PC-3 (cell line): ENCODE data around the gene KLHL8. TPM values are rescaled to one million over a fixed set of nuclear protein-coding genes. Genes with fewer than 3 reads are reported as not detected.

Source experiments
- ATAC-seq: fragments of 200-7000 bp; cut with Tn5 transposase; 2 replicates; pipeline ENCODE4 v1.9.1; 2020; ENCODE audit warnings: mild to moderate bottlenecking, moderate library complexity
- BruUV-seq: library from RNA; stranded (reverse); fragments of 400-500 nt; replicated peaks from 2 replicates; lab custom pipeline; 2021; lab: Mats Ljungman, UMichigan
- CTCF ChIA-PET: fragments of 300-600 bp; sonication (Branson Sonifier 250); formaldehyde crosslinking; loops from one replicate; lab custom pipeline; 2022; ENCODE audit warnings: antibody characterized with exemption; lab: Charles Lee
- POLR2A ChIA-PET: fragments of 300-600 bp; sonication (Branson Sonifier 250); formaldehyde crosslinking; loops from one replicate; lab custom pipeline; 2022; ENCODE audit warnings: antibody characterized with exemption; ENCODE audit not compliant: unreplicated experiment; lab: Charles Lee
- DNase-seq: peaks from one replicate; pipeline ENCODE4 v3.0.0-alpha.2; 2015
- H2AFZ ChIP-seq: fragments of 300-600 bp; sonication (generic); 2 replicates; pipeline ENCODE4 v1.6.0; 2016; ENCODE audit warnings: antibody characterized with exemption, low read length
- H3F3A ChIP-seq: fragments of 300-600 bp; sonication (generic); one replicate; pipeline ENCODE4 v1.6.0; 2017; ENCODE audit warnings: antibody characterized with exemption, low read length, control low read depth, mild to moderate bottlenecking; ENCODE audit not compliant: unreplicated experiment
- H3K27ac ChIP-seq: fragments of 300-600 bp; sonication (generic); 2 replicates; pipeline ENCODE4 v1.5.1; 2016; ENCODE audit warnings: mild to moderate bottlenecking, low read length
- H3K27me3 ChIP-seq: fragments of 300-600 bp; sonication (generic); 2 replicates; pipeline ENCODE4 v1.6.1; 2016; ENCODE audit warnings: low read length, mixed read lengths
- H3K36me3 ChIP-seq: fragments of 300-600 bp; sonication (generic); 2 replicates; pipeline ENCODE4 v1.6.1; 2016; ENCODE audit warnings: low read depth, mixed run types, low read length, mixed read lengths
- H3K4me1 ChIP-seq: fragments of 300-600 bp; sonication (generic); 2 replicates; pipeline ENCODE4 v1.5.1; 2016; ENCODE audit warnings: low read length; ENCODE audit not compliant: insufficient read depth
- H3K4me2 ChIP-seq: fragments of 300-600 bp; sonication (generic); 2 replicates; pipeline ENCODE4 v1.6.0; 2016; ENCODE audit warnings: low read length
- H3K4me3 ChIP-seq: fragments of 300-600 bp; sonication (generic); 2 replicates; pipeline ENCODE4 v1.5.1; 2016; ENCODE audit warnings: mild to moderate bottlenecking, low read length, mixed read lengths
- H3K79me2 ChIP-seq: fragments of 300-600 bp; sonication (generic); 2 replicates; pipeline ENCODE4 v1.6.1; 2017; ENCODE audit warnings: low read length, mixed read lengths
- H3K9ac ChIP-seq: fragments of 300-600 bp; sonication (generic); 2 replicates; pipeline ENCODE4 v1.6.0; 2016; ENCODE audit warnings: mild to moderate bottlenecking, low read length
- H3K9me2 ChIP-seq: fragments of 300-600 bp; sonication (generic); replicated peaks from 2 replicates; pipeline ENCODE4 v1.6.1; 2016; ENCODE audit warnings: mixed run types, low read length, mixed read lengths
- H3K9me3 ChIP-seq: fragments of 300-600 bp; sonication (generic); 2 replicates; pipeline ENCODE4 v1.6.1; 2016; ENCODE audit warnings: low read length, mixed read lengths
- H4K20me1 ChIP-seq: fragments of 300-600 bp; sonication (generic); 2 replicates; pipeline ENCODE4 v1.6.1; 2016; ENCODE audit warnings: low read length, mixed read lengths
- EZH2 ChIP-seq: fragments of 300-600 bp; sonication (generic); IDR thresholded peaks from one replicate; pipeline ENCODE4 v1.6.1; 2017; ENCODE audit warnings: antibody characterized with exemption, mild to moderate bottlenecking, low read length; ENCODE audit not compliant: unreplicated experiment
- EZH2phosphoT487 ChIP-seq: fragments of 300-600 bp; sonication (generic); IDR thresholded peaks from 2 replicates; pipeline ENCODE4 v1.6.1; 2018; ENCODE audit warnings: mild to moderate bottlenecking, antibody characterized with exemption, low read length, borderline replicate concordance
- intact Hi-C: fragments of 100-400 bp; cut with micrococcal nuclease; formaldehyde crosslinking; loops from 2 replicates; pipeline ENCODE4 v1.9.0; 2023
- total RNA-seq: library from RNA; depleted of rRNA; stranded (reverse); fragments of >200 nt; gene quantifications from 2 replicates; pipeline ENCODE4 v1.2.3, GENCODE V29; 2014
- TF ChIP-seq, protein P1 (sequence below): fragments of 300-600 bp; sonication (generic); conservative IDR thresholded peaks from 2 replicates; pipeline ENCODE4 v1.5.1; 2017; ENCODE audit warnings: antibody characterized with exemption, low read depth, mild to moderate bottlenecking, low read length

KLHL8 gene
- total RNA-seq, 1 experiment from 2014 or later: 5.6 TPM

GRCh38 chr4:87144356-87144755, 76.1 kb downstream of the KLHL8 start:
- Histone ChIP-seq H4K20me1 (no peaks in the 10 kb centered on the region), H3K4me2 (no peak overlapping the region), H3K27me3 (no peaks in the 10 kb centered on the region), H3K79me2 (no peaks in the 10 kb centered on the region), H3K36me3 (no peaks in the 10 kb centered on the region), H3K4me3 (no peak overlapping the region), H3K9me2 (no peaks in the 10 kb centered on the region), H3K27ac (no peak overlapping the region), H3F3A (no peaks in the 10 kb centered on the region), H2AFZ (no peak overlapping the region), H3K4me1 (no peaks in the 10 kb centered on the region), H3K9me3 (no peaks in the 10 kb centered on the region), H3K9ac (no peak overlapping the region)
- CTCF ChIA-PET: no interaction called here
- intact Hi-C loops: no loop called here
- no TSS peak for BruUV-seq
- POLR2A ChIA-PET: no interaction called here
- TF ChIP-seq EZH2phosphoT487: no peak
- TF ChIP-seq, protein P1, sequence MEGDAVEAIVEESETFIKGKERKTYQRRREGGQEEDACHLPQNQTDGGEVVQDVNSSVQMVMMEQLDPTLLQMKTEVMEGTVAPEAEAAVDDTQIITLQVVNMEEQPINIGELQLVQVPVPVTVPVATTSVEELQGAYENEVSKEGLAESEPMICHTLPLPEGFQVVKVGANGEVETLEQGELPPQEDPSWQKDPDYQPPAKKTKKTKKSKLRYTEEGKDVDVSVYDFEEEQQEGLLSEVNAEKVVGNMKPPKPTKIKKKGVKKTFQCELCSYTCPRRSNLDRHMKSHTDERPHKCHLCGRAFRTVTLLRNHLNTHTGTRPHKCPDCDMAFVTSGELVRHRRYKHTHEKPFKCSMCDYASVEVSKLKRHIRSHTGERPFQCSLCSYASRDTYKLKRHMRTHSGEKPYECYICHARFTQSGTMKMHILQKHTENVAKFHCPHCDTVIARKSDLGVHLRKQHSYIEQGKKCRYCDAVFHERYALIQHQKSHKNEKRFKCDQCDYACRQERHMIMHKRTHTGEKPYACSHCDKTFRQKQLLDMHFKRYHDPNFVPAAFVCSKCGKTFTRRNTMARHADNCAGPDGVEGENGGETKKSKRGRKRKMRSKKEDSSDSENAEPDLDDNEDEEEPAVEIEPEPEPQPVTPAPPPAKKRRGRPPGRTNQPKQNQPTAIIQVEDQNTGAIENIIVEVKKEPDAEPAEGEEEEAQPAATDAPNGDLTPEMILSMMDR: no peak
- DNase-seq (no peak), ATAC-seq (no peak)

DNA sequence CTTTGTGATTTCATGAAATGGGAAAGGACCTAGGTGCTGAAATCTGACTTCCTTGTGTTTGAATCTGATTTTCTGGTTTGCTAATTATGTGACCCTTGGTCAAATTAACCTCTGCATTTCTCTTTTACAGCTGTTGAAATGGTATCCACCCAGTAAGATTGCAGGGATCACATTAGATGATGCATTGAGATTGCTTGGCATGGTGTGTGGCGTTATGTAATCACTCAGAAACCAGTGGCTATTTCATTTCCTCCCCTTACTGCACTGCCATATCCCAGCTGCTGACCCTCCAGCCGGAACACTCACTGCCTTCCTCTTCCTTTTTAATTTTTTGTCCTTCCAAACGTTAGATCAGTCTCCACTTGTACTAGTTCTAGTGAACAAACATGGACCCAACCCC, 79.0 kb downstream of the KLHL8 start:
- Histone ChIP-seq H3K9me2 (no peaks in the 10 kb centered on the region), H2AFZ (no peak overlapping the region), H3K79me2 (no peaks in the 10 kb centered on the region), H3F3A (no peaks in the 10 kb centered on the region), H3K27me3 (no peaks in the 10 kb centered on the region), H3K27ac (no peak overlapping the region), H3K4me2 (no peak overlapping the region), H3K4me3 (no peak overlapping the region), H3K36me3 (0 out of 2 replicates have a peak, but pooled peaks cover 2% of the 10 kb centered on the region), H3K9me3 (no peaks in the 10 kb centered on the region), H3K9ac (no peak overlapping the region), H4K20me1 (no peaks in the 10 kb centered on the region), H3K4me1 (no peaks in the 10 kb centered on the region)
- POLR2A ChIA-PET: no interaction called here
- intact Hi-C loops: no loop called here
- DNase-seq (no peak), ATAC-seq (no peak)
- CTCF ChIA-PET: no interaction called here
- BruUV-seq: no TSS peak
- TF ChIP-seq, protein P1: no peak
- TF ChIP-seq EZH2phosphoT487: no peak
- TF ChIP-seq EZH2: no peak

DNA sequence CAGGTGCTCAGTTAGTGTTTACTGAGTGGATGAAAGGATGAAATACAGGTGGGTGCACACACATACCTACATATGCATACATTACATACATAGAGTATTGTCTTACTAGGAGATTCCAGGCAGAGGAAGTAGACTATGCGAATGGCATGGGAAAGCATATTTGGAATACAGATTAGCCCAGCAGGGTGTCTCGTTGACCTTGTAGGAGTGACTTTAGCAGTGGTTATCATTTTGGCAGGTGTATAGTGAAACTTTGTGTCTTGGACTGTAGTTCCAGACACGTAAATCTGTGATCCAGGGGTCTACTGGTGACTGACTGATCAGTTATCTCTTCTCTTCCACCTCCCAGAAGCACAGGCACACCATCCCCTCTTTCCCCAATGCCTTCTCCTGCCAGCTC, 86.3 kb downstream of the KLHL8 start:
- CTCF ChIA-PET: no interaction called here
- Histone ChIP-seq H3K4me3 (no peak overlapping the region), H3K4me2 (no peak overlapping the region), H3F3A (no peaks in the 10 kb centered on the region), H3K9me3 (no peaks in the 10 kb centered on the region), H3K9ac (no peak overlapping the region), H3K9me2 (no peaks in the 10 kb centered on the region), H3K27me3 (no peaks in the 10 kb centered on the region), H3K4me1 (no peaks in the 10 kb centered on the region), H3K79me2 (no peaks in the 10 kb centered on the region), H3K27ac (no peak overlapping the region), H2AFZ (no peak overlapping the region), H4K20me1 (no peaks in the 10 kb centered on the region), H3K36me3 (0 out of 2 replicates have a peak, but pooled peaks cover 12% of the 10 kb centered on the region)
- BruUV-seq: no TSS peak
- DNase-seq (no peak), ATAC-seq (no peak)
- POLR2A ChIA-PET: no interaction called here
- TF ChIP-seq EZH2phosphoT487 (no peak), EZH2 (no peak)
- TF ChIP-seq, protein P1: no peak
- intact Hi-C loops: no loop called here
